Measurements from ENCODE around the gene STAT2. TPM values are rescaled to one million over a fixed set of nuclear protein-coding genes. Genes with fewer than 3 reads are reported as not detected.

Gene STAT2
- total and polyA plus RNA-seq, 9 of the 15 experiments (the other 6 are each of a cell fraction or from before 2014, with no cell fraction given) = 15.5 to 46.9 (median 40.1) TPM

DNA sequence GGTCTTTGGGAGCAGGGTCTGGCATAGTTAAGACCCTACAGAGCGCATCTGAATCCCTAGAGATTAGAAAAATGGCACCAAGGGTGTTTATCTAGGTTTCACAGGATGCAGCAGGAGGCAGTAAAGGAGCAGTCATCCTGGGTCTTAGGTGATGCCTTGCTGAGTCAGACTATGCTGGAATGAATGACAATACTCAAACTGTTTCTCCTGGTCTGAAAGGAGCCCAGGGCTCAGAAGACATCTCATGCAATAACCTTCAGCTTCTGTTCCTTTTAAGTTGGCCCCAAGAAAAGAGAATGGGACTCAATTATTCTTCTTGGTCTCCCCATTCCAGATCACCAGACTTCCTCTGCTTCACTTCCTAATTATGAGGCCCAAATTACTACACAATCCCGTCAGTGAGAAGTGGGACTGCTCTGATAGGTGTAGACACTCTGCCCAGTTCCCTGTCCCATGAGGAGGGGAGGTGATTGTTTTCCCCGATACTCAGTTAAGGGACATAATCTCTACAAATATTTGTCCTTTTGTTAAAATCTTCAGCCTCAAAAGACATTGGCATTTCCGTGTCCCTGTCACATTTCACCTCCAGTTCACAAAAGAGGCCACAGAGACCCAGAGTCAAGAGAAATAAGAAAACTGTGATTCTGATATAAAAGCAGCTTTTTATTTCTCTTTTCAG lies 17.5 kb upstream of the STAT2 start (continued):
- TF ChIP-seq, protein P1, sequence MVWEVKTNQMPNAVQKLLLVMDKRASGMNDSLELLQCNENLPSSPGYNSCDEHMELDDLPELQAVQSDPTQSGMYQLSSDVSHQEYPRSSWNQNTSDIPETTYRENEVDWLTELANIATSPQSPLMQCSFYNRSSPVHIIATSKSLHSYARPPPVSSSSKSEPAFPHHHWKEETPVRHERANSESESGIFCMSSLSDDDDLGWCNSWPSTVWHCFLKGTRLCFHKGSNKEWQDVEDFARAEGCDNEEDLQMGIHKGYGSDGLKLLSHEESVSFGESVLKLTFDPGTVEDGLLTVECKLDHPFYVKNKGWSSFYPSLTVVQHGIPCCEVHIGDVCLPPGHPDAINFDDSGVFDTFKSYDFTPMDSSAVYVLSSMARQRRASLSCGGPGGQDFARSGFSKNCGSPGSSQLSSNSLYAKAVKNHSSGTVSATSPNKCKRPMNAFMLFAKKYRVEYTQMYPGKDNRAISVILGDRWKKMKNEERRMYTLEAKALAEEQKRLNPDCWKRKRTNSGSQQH (CRISPR knock-in tag; IDR thresholded peaks at IDR 0.05) = no peak
- TF ChIP-seq SOX6 (IDR thresholded peaks at IDR 0.05) (peak; percentile 48), ERF (CRISPR knock-in tag; IDR thresholded peaks at IDR 0.05) (no peak), MIER1 (IDR thresholded peaks at IDR 0.05; ENCODE audit: low read depth) (no peak), RCOR1 (IDR thresholded peaks at IDR 0.05; ENCODE audit: borderline replicate concordance in 1 of 2, low read depth in 2 of 2, low read length in 2 of 2) (peak in 1 of 2 experiments; percentile 63; a peak in 1 of 4 replicates), EP300 (IDR thresholded peaks at IDR 0.05; ENCODE audit: low read length) (peak; percentile 60; the same call in 1 of the 2 replicates), RBM34 (IDR thresholded peaks at IDR 0.05; ENCODE audit: borderline replicate concordance, insufficient read depth, low read length) (no peak)
- TF ChIP-seq, protein P2, sequence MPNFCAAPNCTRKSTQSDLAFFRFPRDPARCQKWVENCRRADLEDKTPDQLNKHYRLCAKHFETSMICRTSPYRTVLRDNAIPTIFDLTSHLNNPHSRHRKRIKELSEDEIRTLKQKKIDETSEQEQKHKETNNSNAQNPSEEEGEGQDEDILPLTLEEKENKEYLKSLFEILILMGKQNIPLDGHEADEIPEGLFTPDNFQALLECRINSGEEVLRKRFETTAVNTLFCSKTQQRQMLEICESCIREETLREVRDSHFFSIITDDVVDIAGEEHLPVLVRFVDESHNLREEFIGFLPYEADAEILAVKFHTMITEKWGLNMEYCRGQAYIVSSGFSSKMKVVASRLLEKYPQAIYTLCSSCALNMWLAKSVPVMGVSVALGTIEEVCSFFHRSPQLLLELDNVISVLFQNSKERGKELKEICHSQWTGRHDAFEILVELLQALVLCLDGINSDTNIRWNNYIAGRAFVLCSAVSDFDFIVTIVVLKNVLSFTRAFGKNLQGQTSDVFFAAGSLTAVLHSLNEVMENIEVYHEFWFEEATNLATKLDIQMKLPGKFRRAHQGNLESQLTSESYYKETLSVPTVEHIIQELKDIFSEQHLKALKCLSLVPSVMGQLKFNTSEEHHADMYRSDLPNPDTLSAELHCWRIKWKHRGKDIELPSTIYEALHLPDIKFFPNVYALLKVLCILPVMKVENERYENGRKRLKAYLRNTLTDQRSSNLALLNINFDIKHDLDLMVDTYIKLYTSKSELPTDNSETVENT (CRISPR knock-in tag; IDR thresholded peaks at IDR 0.05) = no peak
- TF ChIP-seq, protein P3, sequence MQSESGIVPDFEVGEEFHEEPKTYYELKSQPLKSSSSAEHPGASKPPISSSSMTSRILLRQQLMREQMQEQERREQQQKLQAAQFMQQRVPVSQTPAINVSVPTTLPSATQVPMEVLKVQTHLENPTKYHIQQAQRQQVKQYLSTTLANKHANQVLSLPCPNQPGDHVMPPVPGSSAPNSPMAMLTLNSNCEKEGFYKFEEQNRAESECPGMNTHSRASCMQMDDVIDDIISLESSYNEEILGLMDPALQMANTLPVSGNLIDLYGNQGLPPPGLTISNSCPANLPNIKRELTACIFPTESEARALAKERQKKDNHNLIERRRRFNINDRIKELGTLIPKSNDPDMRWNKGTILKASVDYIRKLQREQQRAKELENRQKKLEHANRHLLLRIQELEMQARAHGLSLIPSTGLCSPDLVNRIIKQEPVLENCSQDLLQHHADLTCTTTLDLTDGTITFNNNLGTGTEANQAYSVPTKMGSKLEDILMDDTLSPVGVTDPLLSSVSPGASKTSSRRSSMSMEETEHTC (IDR thresholded peaks at IDR 0.05) = no peak
- TF ChIP-seq, protein P4, sequence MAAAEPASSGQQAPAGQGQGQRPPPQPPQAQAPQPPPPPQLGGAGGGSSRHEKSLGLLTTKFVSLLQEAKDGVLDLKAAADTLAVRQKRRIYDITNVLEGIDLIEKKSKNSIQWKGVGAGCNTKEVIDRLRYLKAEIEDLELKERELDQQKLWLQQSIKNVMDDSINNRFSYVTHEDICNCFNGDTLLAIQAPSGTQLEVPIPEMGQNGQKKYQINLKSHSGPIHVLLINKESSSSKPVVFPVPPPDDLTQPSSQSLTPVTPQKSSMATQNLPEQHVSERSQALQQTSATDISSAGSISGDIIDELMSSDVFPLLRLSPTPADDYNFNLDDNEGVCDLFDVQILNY (CRISPR knock-in tag; IDR thresholded peaks at IDR 0.05) = no peak
- TF ChIP-seq, protein P5, sequence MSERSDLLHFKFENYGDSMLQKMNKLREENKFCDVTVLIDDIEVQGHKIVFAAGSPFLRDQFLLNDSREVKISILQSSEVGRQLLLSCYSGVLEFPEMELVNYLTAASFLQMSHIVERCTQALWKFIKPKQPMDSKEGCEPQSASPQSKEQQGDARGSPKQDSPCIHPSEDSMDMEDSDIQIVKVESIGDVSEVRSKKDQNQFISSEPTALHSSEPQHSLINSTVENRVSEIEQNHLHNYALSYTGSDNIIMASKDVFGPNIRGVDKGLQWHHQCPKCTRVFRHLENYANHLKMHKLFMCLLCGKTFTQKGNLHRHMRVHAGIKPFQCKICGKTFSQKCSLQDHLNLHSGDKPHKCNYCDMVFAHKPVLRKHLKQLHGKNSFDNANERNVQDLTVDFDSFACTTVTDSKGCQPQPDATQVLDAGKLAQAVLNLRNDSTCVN (CRISPR knock-in tag; IDR thresholded peaks at IDR 0.05) = no peak
- TF ChIP-seq, protein P6, sequence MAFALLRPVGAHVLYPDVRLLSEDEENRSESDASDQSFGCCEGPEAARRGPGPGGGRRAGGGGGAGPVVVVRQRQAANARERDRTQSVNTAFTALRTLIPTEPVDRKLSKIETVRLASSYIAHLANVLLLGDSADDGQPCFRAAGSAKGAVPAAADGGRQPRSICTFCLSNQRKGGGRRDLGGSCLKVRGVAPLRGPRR (CRISPR knock-in tag; IDR thresholded peaks at IDR 0.05) = no peak
- TF ChIP-seq, protein P7, sequence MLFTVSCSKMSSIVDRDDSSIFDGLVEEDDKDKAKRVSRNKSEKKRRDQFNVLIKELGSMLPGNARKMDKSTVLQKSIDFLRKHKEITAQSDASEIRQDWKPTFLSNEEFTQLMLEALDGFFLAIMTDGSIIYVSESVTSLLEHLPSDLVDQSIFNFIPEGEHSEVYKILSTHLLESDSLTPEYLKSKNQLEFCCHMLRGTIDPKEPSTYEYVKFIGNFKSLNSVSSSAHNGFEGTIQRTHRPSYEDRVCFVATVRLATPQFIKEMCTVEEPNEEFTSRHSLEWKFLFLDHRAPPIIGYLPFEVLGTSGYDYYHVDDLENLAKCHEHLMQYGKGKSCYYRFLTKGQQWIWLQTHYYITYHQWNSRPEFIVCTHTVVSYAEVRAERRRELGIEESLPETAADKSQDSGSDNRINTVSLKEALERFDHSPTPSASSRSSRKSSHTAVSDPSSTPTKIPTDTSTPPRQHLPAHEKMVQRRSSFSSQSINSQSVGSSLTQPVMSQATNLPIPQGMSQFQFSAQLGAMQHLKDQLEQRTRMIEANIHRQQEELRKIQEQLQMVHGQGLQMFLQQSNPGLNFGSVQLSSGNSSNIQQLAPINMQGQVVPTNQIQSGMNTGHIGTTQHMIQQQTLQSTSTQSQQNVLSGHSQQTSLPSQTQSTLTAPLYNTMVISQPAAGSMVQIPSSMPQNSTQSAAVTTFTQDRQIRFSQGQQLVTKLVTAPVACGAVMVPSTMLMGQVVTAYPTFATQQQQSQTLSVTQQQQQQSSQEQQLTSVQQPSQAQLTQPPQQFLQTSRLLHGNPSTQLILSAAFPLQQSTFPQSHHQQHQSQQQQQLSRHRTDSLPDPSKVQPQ (CRISPR knock-in tag; IDR thresholded peaks at IDR 0.05; ENCODE audit: borderline replicate concordance) = no peak

Data from K562 (cell line).